GM12872 (cell line): ENCODE measurements around the gene OPCML.

Source experiments
- CTCF ChIP-seq: IDR thresholded peaks from 3 replicates; pipeline ENCODE4 v1.5.1; 2011; ENCODE audit warnings: low read depth, mild to moderate bottlenecking, low read length, moderate library complexity; ENCODE audit not compliant: insufficient read depth

OPCML gene

GRCh38 chr11:133399855-133400625 lies 132.3 kb downstream of the OPCML start:
- TF ChIP-seq CTCF: no peak

- TF ChIP-seq CTCF: no peak
Observed at GRCh38 chr11:133399294-133399693, 133.0 kb downstream of the OPCML start.

GRCh38 chr11:133390803-133391202 lies 141.5 kb downstream of the OPCML start:
- TF ChIP-seq CTCF: no peak

GRCh38 chr11:133388975-133389568 lies 143.2 kb downstream of the OPCML start:
- no peak for TF ChIP-seq CTCF

- no peak for TF ChIP-seq CTCF
Observed at GRCh38 chr11:133388260-133388659, 144.0 kb downstream of the OPCML start.

- TF ChIP-seq CTCF: no peak
Observed at GRCh38 chr11:133386852-133387251, 145.4 kb downstream of the OPCML start.

- TF ChIP-seq CTCF: no peak
Observed at GRCh38 chr11:133386262-133386661, 146.0 kb downstream of the OPCML start.
